GM10266 (cell line): ENCODE results near the gene LRRK1.

Experiments
- DNase-seq: peaks from one replicate; pipeline ENCODE4 v3.0.0; 2012; ENCODE audit errors: extremely low spot score
- TF ChIP-seq, protein P1 (sequence below): IDR thresholded peaks from 2 replicates; pipeline ENCODE4 v1.5.1; 2012; ENCODE audit warnings: mild to moderate bottlenecking, low read depth; ENCODE audit not compliant: control insufficient read depth, insufficient read depth; ENCODE audit errors: missing control alignments

The LRRK1 gene

DNA sequence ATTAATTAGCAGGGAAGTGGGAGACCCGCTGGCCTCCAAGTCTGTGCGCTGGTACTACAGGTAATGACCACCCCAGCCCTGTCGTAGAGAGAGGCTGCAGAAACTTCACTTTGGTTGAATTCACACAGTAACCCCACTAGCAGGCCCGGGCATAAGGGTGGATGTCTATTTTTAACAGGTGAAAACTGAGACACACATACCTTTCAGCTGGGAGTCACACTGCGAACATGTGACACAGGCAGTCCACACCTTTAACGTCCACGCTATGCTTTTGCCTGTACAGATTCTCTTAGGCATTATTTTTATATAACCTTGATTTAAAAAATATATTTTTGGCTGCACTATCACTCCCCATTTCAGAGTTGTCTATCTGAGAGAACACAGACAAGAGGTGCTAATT is 3.9 kb downstream of the LRRK1 start:
- no peak for DNase-seq

DNA sequence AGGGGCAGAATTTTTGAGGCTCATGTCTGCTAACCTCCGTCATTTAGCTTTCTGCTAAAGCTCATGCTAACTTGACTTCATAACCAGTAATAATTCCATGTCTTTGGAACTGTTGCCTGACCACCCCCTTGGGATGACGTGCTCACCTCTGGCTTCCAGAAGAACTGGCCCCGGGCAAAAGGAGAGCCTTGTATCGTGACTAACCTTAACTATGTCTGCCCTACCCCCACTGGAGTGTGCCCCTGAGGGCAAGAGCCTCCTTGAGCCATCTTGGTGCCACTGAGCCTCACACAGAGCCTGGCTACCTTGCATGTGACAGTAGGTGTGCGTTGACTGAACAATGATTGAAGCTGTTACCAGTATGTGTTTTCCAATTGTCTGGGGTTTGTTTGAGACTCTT is 4.7 kb downstream of the LRRK1 start:
- TF ChIP-seq, protein P1, sequence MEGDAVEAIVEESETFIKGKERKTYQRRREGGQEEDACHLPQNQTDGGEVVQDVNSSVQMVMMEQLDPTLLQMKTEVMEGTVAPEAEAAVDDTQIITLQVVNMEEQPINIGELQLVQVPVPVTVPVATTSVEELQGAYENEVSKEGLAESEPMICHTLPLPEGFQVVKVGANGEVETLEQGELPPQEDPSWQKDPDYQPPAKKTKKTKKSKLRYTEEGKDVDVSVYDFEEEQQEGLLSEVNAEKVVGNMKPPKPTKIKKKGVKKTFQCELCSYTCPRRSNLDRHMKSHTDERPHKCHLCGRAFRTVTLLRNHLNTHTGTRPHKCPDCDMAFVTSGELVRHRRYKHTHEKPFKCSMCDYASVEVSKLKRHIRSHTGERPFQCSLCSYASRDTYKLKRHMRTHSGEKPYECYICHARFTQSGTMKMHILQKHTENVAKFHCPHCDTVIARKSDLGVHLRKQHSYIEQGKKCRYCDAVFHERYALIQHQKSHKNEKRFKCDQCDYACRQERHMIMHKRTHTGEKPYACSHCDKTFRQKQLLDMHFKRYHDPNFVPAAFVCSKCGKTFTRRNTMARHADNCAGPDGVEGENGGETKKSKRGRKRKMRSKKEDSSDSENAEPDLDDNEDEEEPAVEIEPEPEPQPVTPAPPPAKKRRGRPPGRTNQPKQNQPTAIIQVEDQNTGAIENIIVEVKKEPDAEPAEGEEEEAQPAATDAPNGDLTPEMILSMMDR = no peak
- DNase-seq = no peak

More for the DNA sequence above, 3.9 kb downstream of the LRRK1 start:
- TF ChIP-seq, protein P1 = no peak

DNA sequence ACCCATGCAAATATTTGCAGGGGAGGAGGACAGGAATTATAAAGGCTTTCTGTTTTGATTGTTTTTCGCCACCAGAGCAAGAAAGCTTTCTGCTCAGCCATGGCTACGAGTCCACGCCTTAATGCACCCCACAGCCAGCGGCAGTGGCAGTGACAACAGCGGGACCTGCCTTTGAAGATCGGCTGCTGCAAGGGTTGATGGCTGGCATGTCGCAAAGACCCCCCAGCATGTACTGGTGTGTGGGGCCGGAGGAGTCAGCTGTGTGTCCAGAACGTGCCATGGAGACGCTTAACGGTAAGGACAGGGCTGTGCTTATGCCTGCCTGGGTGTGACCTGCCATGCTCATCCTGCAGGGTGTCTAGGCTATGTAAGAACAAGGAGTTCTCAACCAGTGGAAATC is 5.3 kb downstream of the LRRK1 start:
- TF ChIP-seq, protein P1 = no peak
- no peak for DNase-seq

DNA sequence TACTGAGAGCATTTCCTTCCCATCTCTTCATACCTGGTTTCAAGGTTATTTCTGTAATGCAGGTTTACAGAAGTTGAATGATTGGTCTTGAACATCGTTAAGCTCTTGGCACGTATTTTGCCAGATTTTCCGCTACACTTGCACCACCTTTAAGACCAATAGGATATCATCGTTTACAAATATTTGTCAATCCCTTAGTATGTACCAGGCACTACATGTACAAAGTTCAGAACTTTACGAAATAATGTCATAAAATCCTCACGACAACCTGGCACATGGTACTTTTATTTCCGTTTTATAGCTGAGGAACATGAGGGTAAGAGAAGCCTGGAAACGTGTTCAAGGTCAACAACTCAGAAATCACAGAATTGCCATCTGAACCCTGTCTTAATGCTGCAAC is 6.3 kb downstream of the LRRK1 start:
- TF ChIP-seq, protein P1 = no peak
- DNase-seq = no peak

DNA sequence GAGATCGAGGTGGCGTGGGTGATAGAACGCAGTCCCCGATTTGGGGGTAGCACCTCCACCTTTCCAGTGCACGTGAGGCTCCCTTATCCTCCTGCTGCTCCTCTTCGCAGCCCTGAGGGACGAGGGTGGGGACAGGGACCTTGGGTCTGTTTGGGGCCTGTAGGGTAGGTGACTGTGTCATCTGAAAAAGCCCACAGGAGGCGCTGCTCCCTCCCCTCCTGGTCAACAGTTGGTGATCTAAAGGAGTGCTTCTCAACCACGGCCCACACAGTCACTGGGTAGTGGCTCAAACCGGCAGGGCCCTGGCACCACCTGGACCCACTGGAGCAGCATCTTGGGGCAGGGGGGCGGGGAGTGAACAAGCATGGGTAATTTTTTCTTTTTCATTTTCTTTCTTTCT is 7.1 kb downstream of the LRRK1 start:
- TF ChIP-seq, protein P1 = peak; percentile 31
- no peak for DNase-seq

DNA sequence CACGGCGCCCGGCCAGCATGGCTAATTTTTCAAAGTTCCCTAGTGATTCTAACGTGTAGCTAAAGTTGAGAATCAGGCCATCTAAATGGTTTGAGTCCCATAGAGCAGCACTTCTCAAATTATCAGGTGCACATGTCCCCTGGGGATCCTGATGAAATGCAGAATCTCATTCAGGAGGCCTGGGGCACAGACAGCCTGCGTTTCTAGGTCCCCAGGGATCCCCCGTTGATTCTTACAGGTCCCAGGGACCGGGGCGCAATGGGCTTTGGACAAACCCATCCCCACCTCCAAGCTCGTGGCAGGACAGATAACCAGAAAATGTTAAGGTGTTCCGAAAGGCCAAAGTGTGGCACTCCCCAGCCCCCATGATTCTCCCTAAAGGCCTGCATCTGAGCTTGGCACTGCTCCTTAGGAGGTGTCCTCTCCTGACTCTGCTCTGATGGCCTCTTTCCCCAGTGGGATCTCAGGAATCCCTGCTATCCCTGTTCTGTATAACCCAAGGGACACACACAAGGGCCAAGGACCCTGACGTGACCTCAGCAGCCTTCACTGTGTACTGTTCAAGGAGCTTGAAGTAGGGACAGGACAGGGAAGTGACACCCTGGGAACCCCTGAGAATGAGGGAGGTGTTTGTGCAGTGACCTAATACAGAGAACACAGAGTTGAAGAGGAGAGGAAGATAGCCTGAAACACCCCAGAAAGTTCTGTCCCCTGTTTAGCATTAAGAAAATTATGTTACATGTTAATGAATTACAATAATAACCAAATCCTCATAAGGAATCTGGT is 8.0 kb downstream of the LRRK1 start:
- DNase-seq = no peak

More for the DNA sequence above, 8.0 kb downstream of the LRRK1 start:
- TF ChIP-seq, protein P1 = no peak
